DND-41 (cell line): ENCODE measurements around the gene RBM20.

Experiments
- EZH2 ChIP-seq: IDR thresholded peaks from 3 replicates; pipeline ENCODE4 v1.6.1; 2012; ENCODE audit warnings: borderline replicate concordance, low read depth, mild to moderate bottlenecking, moderate library complexity, low read length, inconsistent platforms; ENCODE audit not compliant: severe bottlenecking
- TF ChIP-seq, protein P1 (sequence below): IDR thresholded peaks from 2 replicates; pipeline ENCODE4 v1.5.1; 2012; ENCODE audit warnings: borderline replicate concordance, low read length, moderate library complexity, mild to moderate bottlenecking; ENCODE audit not compliant: poor library complexity, severe bottlenecking; ENCODE audit errors: extremely low read depth

DNA sequence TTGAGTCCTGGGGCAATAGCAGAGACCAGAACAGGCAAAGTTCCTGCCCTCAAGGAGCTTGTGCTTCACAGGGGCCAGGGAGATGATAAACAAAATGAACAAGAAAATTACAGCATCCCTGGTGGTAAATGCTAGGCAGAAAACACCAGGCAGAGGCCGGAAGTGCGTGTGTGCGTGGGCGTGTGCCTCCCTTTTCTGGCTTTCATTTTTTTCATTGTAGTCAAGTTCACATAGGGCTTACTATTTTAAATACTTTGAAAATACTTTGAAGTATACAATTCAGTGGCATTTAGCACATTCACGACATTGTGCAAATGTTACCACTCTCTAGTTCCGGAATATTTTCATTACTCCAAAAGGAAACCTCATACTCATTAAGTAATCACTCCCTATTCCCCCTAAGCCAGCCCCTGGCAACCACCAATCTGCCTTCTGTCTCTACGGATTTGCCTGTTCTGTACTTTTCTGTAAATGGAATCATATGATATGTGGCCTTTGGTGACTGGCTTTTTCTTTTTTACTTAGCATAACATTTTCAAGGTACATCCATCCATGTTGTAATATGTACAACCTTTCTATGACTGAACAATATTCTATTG is 139.5 kb downstream of the RBM20 start:
- TF ChIP-seq, protein P1, sequence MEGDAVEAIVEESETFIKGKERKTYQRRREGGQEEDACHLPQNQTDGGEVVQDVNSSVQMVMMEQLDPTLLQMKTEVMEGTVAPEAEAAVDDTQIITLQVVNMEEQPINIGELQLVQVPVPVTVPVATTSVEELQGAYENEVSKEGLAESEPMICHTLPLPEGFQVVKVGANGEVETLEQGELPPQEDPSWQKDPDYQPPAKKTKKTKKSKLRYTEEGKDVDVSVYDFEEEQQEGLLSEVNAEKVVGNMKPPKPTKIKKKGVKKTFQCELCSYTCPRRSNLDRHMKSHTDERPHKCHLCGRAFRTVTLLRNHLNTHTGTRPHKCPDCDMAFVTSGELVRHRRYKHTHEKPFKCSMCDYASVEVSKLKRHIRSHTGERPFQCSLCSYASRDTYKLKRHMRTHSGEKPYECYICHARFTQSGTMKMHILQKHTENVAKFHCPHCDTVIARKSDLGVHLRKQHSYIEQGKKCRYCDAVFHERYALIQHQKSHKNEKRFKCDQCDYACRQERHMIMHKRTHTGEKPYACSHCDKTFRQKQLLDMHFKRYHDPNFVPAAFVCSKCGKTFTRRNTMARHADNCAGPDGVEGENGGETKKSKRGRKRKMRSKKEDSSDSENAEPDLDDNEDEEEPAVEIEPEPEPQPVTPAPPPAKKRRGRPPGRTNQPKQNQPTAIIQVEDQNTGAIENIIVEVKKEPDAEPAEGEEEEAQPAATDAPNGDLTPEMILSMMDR: no peak
- no peak for TF ChIP-seq EZH2
